Choroid plexus epithelial cell (primary cell): ENCODE results near the gene TMEM141.
A peak's percentile ranks its signal among the peaks of the same experiment; 100 is the strongest.
"Not testable (repeated sequence)": the region's sequence is repeated elsewhere in the genome, so short reads cannot be mapped to it uniquely, and the experiment has no call there.

Experiments
- DNase-seq: peaks from one replicate; pipeline ENCODE4 v3.0.0-alpha.2; 2010; ENCODE audit warnings: low read depth
- H3K4me3 ChIP-seq: 2 replicates; pipeline ENCODE4 v1.5.1; 2011; ENCODE audit warnings: low read depth, mild to moderate bottlenecking, control low read depth, low read length, moderate library complexity
- CTCF ChIP-seq: conservative IDR thresholded peaks from 2 replicates; pipeline ENCODE4 v1.5.1; 2011; ENCODE audit warnings: low read depth, mild to moderate bottlenecking, control low read depth, inconsistent platforms, low read length, moderate library complexity

Gene TMEM141

GRCh38 chr9:136793086-136793946, 2.2 kb downstream of the TMEM141 start:
- DNase-seq, result no peak
- no peak for TF ChIP-seq CTCF
- no peak overlapping the region for H3K4me3 ChIP-seq

GRCh38 chr9:136794281-136794999, 3.3 kb downstream of the TMEM141 start:
- no peak overlapping the region for H3K4me3 ChIP-seq
- TF ChIP-seq CTCF, result no peak
- DNase-seq, result no peak

GRCh38 chr9:136795000-136795348, 3.8 kb downstream of the TMEM141 start:
- no peak for TF ChIP-seq CTCF
- H3K4me3 ChIP-seq, result no peak overlapping the region
- no peak for DNase-seq

- no peak for DNase-seq
- no peak within 1 kb of the TSS for H3K4me3 ChIP-seq
Observed at GRCh38 chr9:136796238-136796774, 5.2 kb downstream of the TMEM141 start, which contains the start of gene CCDC183. TSS of gene CCDC183 (plus strand) at chr9:136796338. CDS start at chr9:136796398, 60 bp downstream.

GRCh38 chr9:136796775-136797347, 5.7 kb downstream of the TMEM141 start:
- H3K4me3 ChIP-seq, result not testable (repeated sequence)
- peak; percentile 67 for DNase-seq

More at GRCh38 chr9:136796238-136796774, 5.2 kb downstream of the TMEM141 start, which contains the start of gene CCDC183:
- no peak for TF ChIP-seq CTCF

GRCh38 chr9:136798708-136799078, 7.5 kb downstream of the TMEM141 start:
- TF ChIP-seq CTCF, result no peak
- DNase-seq, result no peak

GRCh38 chr9:136799079-136799853, 8.1 kb downstream of the TMEM141 start:
- DNase-seq, result no peak
- H3K4me3 ChIP-seq, result no peak overlapping the region
- TF ChIP-seq CTCF, result no peak

More at GRCh38 chr9:136798708-136799078, 7.5 kb downstream of the TMEM141 start:
- no peak overlapping the region for H3K4me3 ChIP-seq
